Neural crest cell (in vitro differentiated cells): ENCODE results near the gene DOCK9. TPM values are rescaled to one million over a fixed set of nuclear protein-coding genes. Genes with fewer than 3 reads are reported as not detected.

Experiments used
- DNase-seq: peaks from one replicate; pipeline ENCODE4 v3.0.0; 2021; ENCODE audit warnings: low read depth, mixed read lengths, low spot score
- H3K27ac Mint-ChIP-seq: one replicate; pipeline ENCODE4 v1.8.0; 2021; ENCODE audit warnings: mild to moderate bottlenecking, mixed read lengths; ENCODE audit not compliant: unreplicated experiment
- H3K27me3 Mint-ChIP-seq: 2 replicates; pipeline ENCODE4 v1.8.0; 2021; ENCODE audit warnings: low read depth, mild to moderate bottlenecking, mixed read lengths
- H3K36me3 Mint-ChIP-seq: 2 replicates; pipeline ENCODE4 v1.8.0; 2021; ENCODE audit warnings: low read depth, mild to moderate bottlenecking, mixed read lengths
- H3K4me1 Mint-ChIP-seq: 2 replicates; pipeline ENCODE4 v1.8.0; 2021; ENCODE audit warnings: mixed read lengths
- H3K4me3 Mint-ChIP-seq: one replicate; pipeline ENCODE4 v1.8.0; 2021; ENCODE audit warnings: mild to moderate bottlenecking, mixed read lengths
- H3K9me3 Mint-ChIP-seq: 2 replicates; pipeline ENCODE4 v1.8.0; 2021; ENCODE audit warnings: mixed read lengths
- CTCF ChIP-seq: fragments of 200-600 bp; sonication (generic); conservative IDR thresholded peaks from 2 replicates; pipeline ENCODE4 v1.5.0; 2021; ENCODE audit warnings: antibody characterized with exemption, mild to moderate bottlenecking
- total RNA-seq: library from RNA; stranded (reverse); gene quantifications from 2 replicates; pipeline ENCODE4 v1.2.1, GENCODE V29; 2021

DOCK9 gene
- total RNA-seq, 1 donor from 2014 or later, result 6.9 TPM

DNA sequence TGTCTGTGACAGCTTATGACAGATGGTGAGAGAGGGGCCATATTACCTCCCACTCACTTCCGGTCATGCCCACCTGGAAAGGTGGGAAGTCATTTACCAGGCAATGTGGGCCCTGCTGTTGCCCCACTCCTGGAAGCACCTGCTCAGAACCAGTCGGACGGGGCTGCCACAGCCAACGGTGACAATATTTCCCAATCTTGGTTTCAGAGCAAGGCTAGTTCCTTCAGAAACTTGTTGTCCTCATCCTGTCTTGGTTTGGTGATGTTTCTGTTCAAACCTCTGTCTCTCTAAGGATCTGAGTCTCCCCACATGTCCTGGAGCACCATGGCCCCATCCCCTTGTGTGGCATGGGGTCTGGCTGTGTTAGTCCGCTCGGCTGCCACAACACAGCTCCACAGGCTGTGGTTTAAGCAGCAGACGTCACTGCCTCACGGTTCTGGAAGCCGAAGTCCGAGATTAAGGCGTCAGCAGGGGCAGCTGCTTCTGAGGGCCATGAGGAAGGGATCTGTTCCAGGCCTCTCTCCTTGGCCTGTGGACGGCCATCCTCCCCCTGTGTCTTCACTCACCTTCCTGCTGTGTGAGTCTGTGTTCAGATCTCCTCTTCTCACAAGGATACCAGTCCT, 193.9 kb downstream of the DOCK9 start:
- H3K9me3 Mint-ChIP-seq, result no peaks in the 10 kb centered on the region
- H3K36me3 Mint-ChIP-seq, result no peaks in the 10 kb centered on the region
- no peak for TF ChIP-seq CTCF
- H3K4me1 Mint-ChIP-seq, result no peaks in the 10 kb centered on the region
- no peak for DNase-seq
- H3K27ac Mint-ChIP-seq, result no peak overlapping the region
- no peaks in the 10 kb centered on the region for H3K27me3 Mint-ChIP-seq
- no peak overlapping the region for H3K4me3 Mint-ChIP-seq

- Mint-ChIP-seq H3K27me3 (no peaks in the 10 kb centered on the region), H3K4me1 (no peaks in the 10 kb centered on the region), H3K9me3 (no peaks in the 10 kb centered on the region), H3K36me3 (no peaks in the 10 kb centered on the region), H3K27ac (no peak overlapping the region), H3K4me3 (no peak overlapping the region)
- DNase-seq, result no peak
- TF ChIP-seq CTCF, result no peak
These were observed 195.2 kb downstream of the DOCK9 start for GRCh38 chr13:98782654-98783053.

DNA sequence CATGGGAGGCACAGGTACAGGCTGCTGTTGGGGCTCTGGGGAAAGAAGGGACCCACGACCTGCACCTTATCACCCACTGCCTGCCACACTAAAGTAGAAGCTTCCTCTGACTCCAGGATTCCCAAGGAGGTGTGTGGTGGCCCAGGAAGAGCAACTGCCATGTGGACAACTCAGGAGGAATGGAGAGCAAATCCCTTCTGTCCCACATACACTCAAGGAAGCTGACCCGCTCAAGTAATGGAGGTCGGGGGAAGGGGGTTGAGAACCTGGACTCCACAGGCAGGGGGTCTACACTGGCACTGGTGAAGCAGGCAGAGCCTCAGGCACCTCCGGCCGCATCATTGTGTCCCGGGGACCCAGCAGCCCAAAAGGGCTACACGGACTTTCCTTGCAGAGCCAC, 196.0 kb downstream of the DOCK9 start:
- H3K4me3 Mint-ChIP-seq, result no peak overlapping the region
- H3K4me1 Mint-ChIP-seq, result no peaks in the 10 kb centered on the region
- H3K27me3 Mint-ChIP-seq, result no peaks in the 10 kb centered on the region
- DNase-seq, result no peak
- TF ChIP-seq CTCF, result no peak
- H3K36me3 Mint-ChIP-seq, result no peaks in the 10 kb centered on the region
- H3K9me3 Mint-ChIP-seq, result no peaks in the 10 kb centered on the region
- no peak overlapping the region for H3K27ac Mint-ChIP-seq

GRCh38 chr13:98781470-98781869, 196.4 kb downstream of the DOCK9 start:
- no peak overlapping the region for H3K4me3 Mint-ChIP-seq
- TF ChIP-seq CTCF, result no peak
- DNase-seq, result no peak
- H3K4me1 Mint-ChIP-seq, result no peaks in the 10 kb centered on the region
- H3K27me3 Mint-ChIP-seq, result no peaks in the 10 kb centered on the region
- H3K27ac Mint-ChIP-seq, result no peak overlapping the region
- H3K36me3 Mint-ChIP-seq, result no peaks in the 10 kb centered on the region
- no peaks in the 10 kb centered on the region for H3K9me3 Mint-ChIP-seq

GRCh38 chr13:98781045-98781444, 196.8 kb downstream of the DOCK9 start:
- Mint-ChIP-seq H3K9me3 (no peaks in the 10 kb centered on the region), H3K4me1 (no peaks in the 10 kb centered on the region), H3K27me3 (no peaks in the 10 kb centered on the region), H3K27ac (no peak overlapping the region), H3K36me3 (no peaks in the 10 kb centered on the region), H3K4me3 (no peak overlapping the region)
- DNase-seq, result no peak
- no peak for TF ChIP-seq CTCF
